BJ (cell line): Measurements from ENCODE around the gene KIAA0825. TPM values are rescaled to one million over a fixed set of nuclear protein-coding genes. Genes with fewer than 3 reads are reported as not detected.

ENCODE experiments used
- CTCF ChIA-PET: fragments of 350-600 bp; formaldehyde crosslinking; extraction: SDS; loops from one replicate; lab custom pipeline; 2021; ENCODE audit warnings: antibody characterized with exemption, inconsistent platforms; lab: Yijun Ruan, JAX
- POLR2A ChIA-PET: fragments of 300-600 bp; sonication (Branson Sonifier 250); formaldehyde crosslinking; extraction: SDS; loops from one replicate; lab custom pipeline; 2021; ENCODE audit warnings: antibody characterized with exemption; lab: Charles Lee
- DNase-seq: peaks from one replicate; pipeline ENCODE4 v3.0.0-alpha.2; 2011; ENCODE audit warnings: low read depth
- H3K27me3 ChIP-seq: 2 replicates; pipeline ENCODE4 v1.6.0; 2011; ENCODE audit warnings: low read length; ENCODE audit not compliant: control insufficient read depth, insufficient read depth
- H3K36me3 ChIP-seq: 2 replicates; pipeline ENCODE4 v1.5.1; 2011; ENCODE audit warnings: low read length; ENCODE audit not compliant: control insufficient read depth, insufficient read depth
- H3K4me3 ChIP-seq: 2 replicates; pipeline ENCODE4 v1.5.1; 2011; ENCODE audit warnings: low read depth, mild to moderate bottlenecking, control low read depth, low read length
- CTCF ChIP-seq: IDR thresholded peaks from 2 replicates; pipeline ENCODE4 v1.5.1; 2011; ENCODE audit warnings: low read depth, mild to moderate bottlenecking, control low read depth, inconsistent platforms, low read length, moderate library complexity; ENCODE audit not compliant: insufficient read depth
- polyA plus RNA-seq: library from polyadenylated mRNA; depleted of rRNA; stranded (reverse); fragments of >200 nt; gene quantifications from 2 replicates; pipeline ENCODE4 v1.2.3, GENCODE V29; 2011

Gene KIAA0825
- polyA plus RNA-seq, 1 experiment = 0.69 TPM

DNA sequence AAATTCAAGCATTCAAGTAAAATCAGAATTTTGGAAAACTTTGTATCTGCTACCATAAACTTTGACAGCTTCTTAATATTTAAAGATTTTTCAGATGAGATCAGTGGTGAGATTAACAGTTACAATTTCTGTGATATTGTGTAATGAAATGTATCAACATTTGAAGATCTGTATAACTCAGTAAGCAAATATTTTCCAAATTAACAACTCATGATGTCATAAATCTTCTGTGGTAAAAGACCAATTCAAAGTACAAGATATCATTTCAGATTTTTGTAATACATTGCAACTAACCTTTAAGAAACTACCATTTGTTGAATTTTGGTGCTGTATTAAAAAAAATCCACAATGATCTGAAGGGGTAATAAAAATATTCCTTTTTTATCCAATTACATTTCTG lies 352.2 kb downstream of the KIAA0825 start:
- DNase-seq = no peak
- no peak for TF ChIP-seq CTCF
- CTCF ChIA-PET = no interaction called here
- POLR2A ChIA-PET = no interaction called here
- Histone ChIP-seq H3K4me3 (no peak overlapping the region), H3K36me3 (no peaks in the 10 kb centered on the region), H3K27me3 (no peaks in the 10 kb centered on the region)

- no peak for DNase-seq
- CTCF ChIA-PET = no interaction called here
- POLR2A ChIA-PET = no interaction called here
- TF ChIP-seq CTCF = no peak
- Histone ChIP-seq H3K4me3 (no peak overlapping the region), H3K36me3 (no peaks in the 10 kb centered on the region), H3K27me3 (no peaks in the 10 kb centered on the region)
Observed at GRCh38 chr5:94263068-94263467, 355.3 kb downstream of the KIAA0825 start.

GRCh38 chr5:94260096-94260495 lies 358.3 kb downstream of the KIAA0825 start:
- H3K27me3 ChIP-seq = no peaks in the 10 kb centered on the region
- no peak for DNase-seq
- no peak for TF ChIP-seq CTCF
- ChIA-PET CTCF (no interaction called here), POLR2A (no interaction called here)
- H3K4me3 ChIP-seq = no peak overlapping the region
- no peaks in the 10 kb centered on the region for H3K36me3 ChIP-seq

GRCh38 chr5:94254214-94254613 lies 364.2 kb downstream of the KIAA0825 start:
- no peak for DNase-seq
- ChIA-PET POLR2A (no interaction called here), CTCF (interaction anchor here (1.1 to 2.0 kb wide), 2 partner anchors 10 to 33 kb away, joined by 3 to 5 read pairs; no protein-coding TSS in a partner anchor)
- Histone ChIP-seq H3K36me3 (no peaks in the 10 kb centered on the region), H3K27me3 (no peaks in the 10 kb centered on the region), H3K4me3 (no peak overlapping the region)
- TF ChIP-seq CTCF = no peak

DNA sequence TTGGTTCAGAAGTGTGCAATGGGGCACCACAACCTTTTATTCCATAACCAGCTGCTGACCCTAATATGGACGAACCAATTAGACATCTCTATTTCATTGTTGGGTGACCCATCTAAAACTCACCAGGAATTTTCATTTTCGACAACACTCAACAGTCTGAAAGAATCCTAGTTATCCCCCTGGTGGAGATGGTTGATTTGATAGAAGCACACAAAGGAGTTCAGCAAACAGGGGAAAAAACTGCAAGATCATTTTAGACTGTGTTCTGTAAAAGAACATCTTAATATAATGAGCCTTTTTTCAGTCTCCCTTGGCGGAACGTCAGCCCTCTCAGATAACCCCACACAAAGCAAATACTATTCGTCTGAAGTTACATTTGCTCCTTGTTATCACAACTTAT lies 367.4 kb downstream of the KIAA0825 start:
- POLR2A ChIA-PET = no interaction called here
- Histone ChIP-seq H3K36me3 (no peaks in the 10 kb centered on the region), H3K27me3 (no peaks in the 10 kb centered on the region), H3K4me3 (no peak overlapping the region)
- TF ChIP-seq CTCF = no peak
- no peak for DNase-seq
- CTCF ChIA-PET = no interaction called here
